Epithelial cell of proximal tubule (primary cell): Measurements from ENCODE around the gene PHEX. TPM values are rescaled to one million over a fixed set of nuclear protein-coding genes. Genes with fewer than 3 reads are reported as not detected.

Experiments
- DNase-seq: peaks from one replicate; pipeline ENCODE4 v3.0.0-alpha.2; 2011; ENCODE audit warnings: low read depth
- H3K4me3 ChIP-seq: 2 replicates; pipeline ENCODE4 v1.5.1; 2011; ENCODE audit warnings: low read depth, mild to moderate bottlenecking, low read length
- total RNA-seq: library from RNA; depleted of rRNA; stranded (reverse); fragments of >200 nt; gene quantifications from 2 replicates; pipeline ENCODE4 v1.2.3, GENCODE V29; 2015
- TF ChIP-seq, protein P1 (sequence below): conservative IDR thresholded peaks from 2 replicates; pipeline ENCODE4 v1.5.1; 2012; ENCODE audit warnings: low read depth, mild to moderate bottlenecking, low read length

The PHEX gene
- total RNA-seq, 1 donor from 2014 or later, result 0.29 TPM

DNA sequence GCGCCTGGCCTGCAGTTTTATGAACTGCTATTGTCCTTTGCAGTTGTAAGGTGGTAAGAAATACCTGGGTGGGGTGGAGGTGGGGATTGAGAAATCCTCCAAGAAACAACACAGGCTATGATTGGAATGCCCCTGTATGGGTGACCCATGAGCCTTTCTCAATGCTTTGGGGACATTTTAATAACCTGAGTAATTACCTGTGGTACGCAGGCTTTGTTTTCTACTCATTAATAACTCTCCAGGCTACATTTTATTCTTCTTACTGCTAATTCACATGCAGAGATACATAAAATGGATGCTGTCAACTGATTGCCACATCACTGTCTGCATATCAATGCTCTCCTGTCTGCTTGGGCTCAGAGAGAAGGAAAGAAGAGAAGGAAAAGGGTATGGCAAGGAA, 41.8 kb downstream of the PHEX start:
- TF ChIP-seq, protein P1, sequence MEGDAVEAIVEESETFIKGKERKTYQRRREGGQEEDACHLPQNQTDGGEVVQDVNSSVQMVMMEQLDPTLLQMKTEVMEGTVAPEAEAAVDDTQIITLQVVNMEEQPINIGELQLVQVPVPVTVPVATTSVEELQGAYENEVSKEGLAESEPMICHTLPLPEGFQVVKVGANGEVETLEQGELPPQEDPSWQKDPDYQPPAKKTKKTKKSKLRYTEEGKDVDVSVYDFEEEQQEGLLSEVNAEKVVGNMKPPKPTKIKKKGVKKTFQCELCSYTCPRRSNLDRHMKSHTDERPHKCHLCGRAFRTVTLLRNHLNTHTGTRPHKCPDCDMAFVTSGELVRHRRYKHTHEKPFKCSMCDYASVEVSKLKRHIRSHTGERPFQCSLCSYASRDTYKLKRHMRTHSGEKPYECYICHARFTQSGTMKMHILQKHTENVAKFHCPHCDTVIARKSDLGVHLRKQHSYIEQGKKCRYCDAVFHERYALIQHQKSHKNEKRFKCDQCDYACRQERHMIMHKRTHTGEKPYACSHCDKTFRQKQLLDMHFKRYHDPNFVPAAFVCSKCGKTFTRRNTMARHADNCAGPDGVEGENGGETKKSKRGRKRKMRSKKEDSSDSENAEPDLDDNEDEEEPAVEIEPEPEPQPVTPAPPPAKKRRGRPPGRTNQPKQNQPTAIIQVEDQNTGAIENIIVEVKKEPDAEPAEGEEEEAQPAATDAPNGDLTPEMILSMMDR, result no peak
- no peak overlapping the region for H3K4me3 ChIP-seq
- DNase-seq, result no peak

DNA sequence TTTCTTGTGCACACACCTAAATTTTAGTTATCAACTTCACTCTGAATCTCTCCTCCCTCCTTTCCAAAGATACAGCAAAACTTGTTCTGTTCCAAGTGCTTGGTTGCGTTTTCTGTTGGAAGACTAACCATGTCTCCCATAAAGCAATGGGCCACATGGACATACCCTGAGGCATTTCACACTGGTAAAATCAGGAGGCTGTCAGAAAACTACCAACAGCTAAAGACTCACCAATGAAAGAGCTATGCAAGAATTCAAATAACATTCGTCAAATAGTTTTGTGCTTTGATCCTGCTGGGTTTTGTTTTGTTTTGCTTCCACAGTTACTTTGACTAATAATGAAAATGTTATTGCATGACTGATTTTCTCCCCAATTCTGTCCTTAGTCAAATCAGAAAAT, 46.0 kb downstream of the PHEX start:
- TF ChIP-seq, protein P1, result no peak
- H3K4me3 ChIP-seq, result no peak overlapping the region
- DNase-seq, result no peak

DNA sequence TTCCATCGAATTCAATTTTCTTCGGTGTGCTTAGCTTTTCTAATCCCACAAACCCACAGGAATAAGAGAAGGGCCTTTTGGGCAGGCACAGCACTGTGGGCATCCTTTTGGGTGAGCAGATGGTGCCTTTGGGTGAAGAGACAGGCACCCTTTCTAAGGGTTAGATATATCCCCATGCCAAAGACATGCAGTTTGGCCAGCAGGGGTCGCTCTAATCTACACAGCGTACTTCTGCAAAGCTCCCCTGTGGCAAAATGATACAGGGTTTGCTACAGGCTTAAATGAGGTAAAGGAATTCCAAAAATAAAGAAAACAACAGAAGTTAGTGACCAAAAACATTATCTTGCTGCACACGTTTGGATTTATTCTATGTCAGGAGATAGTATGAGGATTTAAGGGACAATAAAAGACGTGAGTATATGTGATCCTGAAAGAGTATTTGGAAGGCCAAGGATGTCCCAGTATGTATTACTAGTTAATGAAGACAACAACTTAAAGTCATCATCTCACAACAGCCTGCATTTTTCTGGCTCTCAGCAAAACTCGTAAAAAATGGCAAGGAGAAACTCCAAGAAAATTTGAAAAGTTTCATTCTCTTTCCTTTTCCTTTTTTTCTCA, 49.5 kb downstream of the PHEX start:
- DNase-seq, result no peak
- TF ChIP-seq, protein P1, result peak; percentile 71
- H3K4me3 ChIP-seq, result no peak overlapping the region

DNA sequence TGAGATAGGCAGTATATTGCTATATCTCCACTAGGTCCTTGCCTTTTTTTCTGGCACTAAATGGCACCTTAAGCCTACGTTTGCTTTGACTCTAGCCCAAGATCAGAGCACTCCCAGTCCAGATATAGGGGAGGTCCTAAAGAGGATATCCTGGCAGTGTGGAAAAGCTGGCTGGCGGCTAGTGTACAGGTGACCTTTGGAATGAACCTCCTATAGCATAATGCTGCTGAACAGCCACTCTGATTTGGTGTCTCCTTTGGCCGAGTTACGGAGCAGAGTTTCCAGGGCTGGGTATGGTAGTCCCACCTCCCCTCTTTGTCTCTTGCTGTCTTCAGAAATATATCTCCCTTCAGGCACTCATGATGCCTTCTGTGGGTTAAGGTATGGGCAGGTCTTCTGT, 53.9 kb downstream of the PHEX start:
- DNase-seq, result no peak
- no peak overlapping the region for H3K4me3 ChIP-seq
- TF ChIP-seq, protein P1, result no peak

DNA sequence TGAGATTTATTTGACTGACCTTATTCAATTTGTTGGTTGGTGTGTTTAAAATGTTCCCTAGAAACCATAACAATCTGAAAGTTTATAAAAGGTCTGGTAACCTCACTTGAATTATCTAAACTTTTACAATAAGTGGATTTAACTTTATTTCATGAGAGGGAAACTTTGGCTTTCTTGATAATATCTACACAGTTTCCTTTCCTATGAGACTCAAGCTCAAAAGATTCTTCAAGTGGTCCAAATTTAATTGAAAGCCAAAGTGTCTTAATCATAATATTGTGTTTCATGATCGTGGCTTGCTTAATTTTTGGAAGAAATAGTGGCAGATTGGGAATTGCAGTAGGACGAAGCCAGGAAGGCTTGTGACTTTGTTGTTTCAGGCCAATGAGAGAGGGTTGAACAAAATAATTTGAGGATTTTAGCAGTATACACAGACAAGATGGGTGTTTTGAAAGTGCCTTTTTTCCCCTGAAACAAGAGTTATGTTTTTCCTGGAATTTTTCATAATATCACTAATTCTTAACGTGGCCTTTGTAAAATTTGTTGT, 55.0 kb downstream of the PHEX start:
- no peak overlapping the region for H3K4me3 ChIP-seq
- DNase-seq, result no peak
- TF ChIP-seq, protein P1, result no peak

DNA sequence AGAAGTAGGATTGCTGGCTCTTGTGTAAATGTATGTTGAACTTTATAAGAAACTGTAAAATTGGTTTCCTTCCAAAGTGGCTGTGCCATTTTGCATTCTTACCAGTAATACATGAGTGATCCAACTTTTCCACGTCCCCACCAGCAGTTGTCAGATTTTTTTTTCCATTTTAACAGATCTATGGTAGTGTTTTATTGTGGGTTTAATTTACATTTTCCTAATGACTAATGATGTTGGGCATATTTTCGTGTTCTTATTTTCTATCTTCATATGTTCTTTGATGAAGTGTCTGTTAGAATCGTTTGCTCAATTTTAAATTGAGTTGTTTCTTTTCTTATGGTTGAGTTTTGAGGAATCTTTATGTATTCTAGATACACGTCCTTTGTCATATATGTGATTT, 56.2 kb downstream of the PHEX start:
- DNase-seq, result no peak
- H3K4me3 ChIP-seq, result no peak overlapping the region
- TF ChIP-seq, protein P1, result no peak

DNA sequence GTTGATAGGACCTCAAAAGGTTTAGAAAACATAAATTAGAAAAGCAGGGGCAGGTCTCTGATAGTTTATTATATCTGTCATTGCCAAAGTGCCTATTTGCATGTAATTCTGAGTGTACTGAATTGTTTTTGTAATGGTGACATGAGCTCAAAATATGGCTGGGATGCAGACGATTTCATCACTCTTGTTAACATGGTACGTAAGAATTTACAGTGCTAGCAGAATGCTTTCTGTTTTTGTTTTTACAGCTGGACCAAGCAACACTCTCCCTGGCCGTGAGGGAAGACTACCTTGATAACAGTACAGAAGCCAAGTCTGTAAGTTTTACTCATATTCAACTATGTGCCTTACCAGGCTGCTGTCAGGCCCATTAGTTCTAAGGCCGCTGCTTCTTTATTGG, 58.1 kb downstream of the PHEX start:
- no peak for DNase-seq
- no peak overlapping the region for H3K4me3 ChIP-seq
- TF ChIP-seq, protein P1, result no peak
